ENCODE measurements around the gene EDN3.
"Not testable (repeated sequence)": the region's sequence is repeated elsewhere in the genome, so short reads cannot be mapped to it uniquely, and the experiment has no call there.

DNA sequence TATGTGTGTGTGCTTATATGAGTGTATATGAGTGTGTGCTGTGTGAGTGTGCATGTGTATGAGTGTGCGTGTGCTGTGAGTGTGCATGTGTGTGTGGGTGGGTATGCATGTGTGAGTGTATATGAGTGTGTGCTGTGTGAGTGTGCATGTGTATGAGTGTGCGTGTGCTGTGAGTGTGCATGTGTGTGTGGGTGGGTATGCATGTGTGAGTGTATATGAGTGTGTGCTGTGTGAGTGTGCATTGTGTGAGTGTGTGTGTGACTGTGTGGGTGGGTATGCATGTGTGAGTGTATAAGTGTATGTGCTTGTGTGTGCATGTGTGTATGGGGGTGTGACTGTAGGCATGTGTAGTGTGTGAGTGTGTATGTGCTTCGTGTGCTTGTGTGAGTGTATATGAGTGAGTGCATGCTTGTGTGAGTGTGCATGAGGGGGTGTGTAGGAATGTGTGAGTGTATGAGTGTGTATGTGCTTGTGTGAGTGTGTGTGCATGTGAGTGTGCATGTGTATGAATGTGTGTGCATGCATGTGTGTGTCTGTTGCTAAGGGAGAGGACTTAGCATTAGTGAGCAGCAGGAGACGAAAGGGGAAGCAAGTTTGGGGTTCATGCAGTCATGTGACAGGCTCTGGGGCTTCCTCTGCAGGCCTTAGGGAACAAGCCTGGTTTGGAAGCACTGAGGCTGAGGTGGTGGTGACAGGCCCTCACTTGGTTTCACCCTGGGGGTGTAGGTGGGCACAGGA, 41.0 kb downstream of the EDN3 start:
- TF ChIP-seq CTCF (IDR thresholded peaks at IDR 0.05; ENCODE audit: poor library complexity); EZH2 (IDR thresholded peaks at IDR 0.05; ENCODE audit: borderline replicate concordance); EZH2phosphoT487 (IDR thresholded peaks at IDR 0.05; ENCODE audit: low read depth, severe bottlenecking, unreplicated experiment): not testable (repeated sequence)
